B cell (primary cell): ENCODE results near the gene KLF11. TPM values are rescaled to one million over a fixed set of nuclear protein-coding genes. Genes with fewer than 3 reads are reported as not detected.

Experiments
- ATAC-seq: fragments of 200-7000 bp; cut with Tn5 transposase; one replicate; pipeline ENCODE4 v1.10.0; 2021; ENCODE audit warnings: low read depth, mild to moderate bottlenecking, moderate number of reproducible peaks, moderate library complexity
- CTCF ChIA-PET: fragments of 350-600 bp; sonication (Branson Sonifier 250); formaldehyde crosslinking; loops from one replicate; lab custom pipeline; 2021; ENCODE audit warnings: antibody characterized with exemption, inconsistent platforms; lab: Charles Lee
- POLR2A ChIA-PET: fragments of 350-600 bp; sonication (Branson Sonifier 250); formaldehyde crosslinking; loops from one replicate; lab custom pipeline; 2021; ENCODE audit warnings: antibody characterized with exemption; lab: Charles Lee
- DNase-seq: peaks from one replicate; pipeline ENCODE4 v3.0.0; 2013
- H2AFZ ChIP-seq: 2 replicates; pipeline ENCODE4 v1.6.1; 2012; ENCODE audit warnings: mild to moderate bottlenecking, low read depth, low read length; ENCODE audit not compliant: insufficient read depth, poor library complexity, severe bottlenecking
- H3K27ac ChIP-seq, 2 donors: 1 replicate in 1 of 2; 2 replicates in 1 of 2; pipeline ENCODE4 v1.5.1; 2012 to 2013; ENCODE audit warnings: low read length in 2 of 2, mild to moderate bottlenecking in 2 of 2, moderate library complexity in 1 of 2
- H3K27me3 ChIP-seq, 4 experiments: fragments of 200-600 bp in 1 of 4; sonication (generic) in 1 of 4; replicated peaks in 1 of 4; 1 replicate in 2 of 4; 2 replicates in 2 of 4; pipeline versions ENCODE4 v1.6.1 to v1.7.0; 2013 to 2016; ENCODE audit warnings: low read length in 3 of 4, mild to moderate bottlenecking in 2 of 4, mixed read lengths in 1 of 4, moderate library complexity in 1 of 4; ENCODE audit not compliant: insufficient read depth in 4 of 4, control insufficient read depth in 3 of 4; ENCODE audit errors: control extremely low read depth in 1 of 4
- H3K36me3 ChIP-seq, 2 experiments: replicated peaks in 1 of 2; 1 replicate in 1 of 2; 2 replicates in 1 of 2; pipeline versions ENCODE4 v1.6.1 to v1.7.1; 2013; ENCODE audit warnings: low read length in 1 of 2; ENCODE audit not compliant: insufficient read depth in 2 of 2, control insufficient read depth in 1 of 2; ENCODE audit errors: control extremely low read depth in 1 of 2, extremely low read depth in 1 of 2
- H3K4me1 ChIP-seq, 2 donors: fragments of 200-600 bp in 1 of 2; sonication (generic) in 1 of 2; 1 replicate in 1 of 2; 2 replicates in 1 of 2; pipeline versions ENCODE4 v1.5.1 to v1.6.1; 2013 to 2017; ENCODE audit warnings: low read length in 2 of 2; ENCODE audit not compliant: control insufficient read depth in 2 of 2, insufficient read depth in 2 of 2
- H3K4me2 ChIP-seq: replicated peaks from 2 replicates; pipeline ENCODE3; 2012; ENCODE audit warnings: mild to moderate bottlenecking, low read depth, low read length; ENCODE audit not compliant: poor library complexity, severe bottlenecking
- H3K4me3 ChIP-seq, 5 experiments: fragments of 200-600 bp in 1 of 5; sonication (generic) in 1 of 5; 1 replicate in 3 of 5; 2 replicates in 2 of 5; pipeline versions ENCODE4 v1.5.1 to v1.7.0; 2011 to 2016; ENCODE audit warnings: low read length in 4 of 5, mild to moderate bottlenecking in 4 of 5, low read depth in 2 of 5, control low read depth in 1 of 5, moderate library complexity in 1 of 5; ENCODE audit not compliant: insufficient read depth in 1 of 5; ENCODE audit errors: control extremely low read depth in 1 of 5, extremely low read depth in 1 of 5
- H3K79me2 ChIP-seq: fragments of 200-600 bp; sonication (generic); one replicate; pipeline ENCODE4 v1.6.0; 2016; ENCODE audit warnings: low read length; ENCODE audit not compliant: control insufficient read depth, insufficient read depth
- H3K9ac ChIP-seq: fragments of 200-600 bp; sonication (generic); 2 replicates; pipeline ENCODE4 v1.6.1; 2017; ENCODE audit warnings: mild to moderate bottlenecking, low read length, moderate library complexity
- H3K9me3 ChIP-seq, 3 donors: one replicate each; pipeline versions ENCODE4 v1.6.1 to v1.7.1; 2013; ENCODE audit warnings: low read length in 2 of 3; ENCODE audit not compliant: control insufficient read depth in 2 of 3, insufficient read depth in 1 of 3; ENCODE audit errors: control extremely low read depth in 1 of 3
- H4K20me1 ChIP-seq: 2 replicates; pipeline ENCODE4 v1.6.0; 2012; ENCODE audit warnings: mild to moderate bottlenecking, low read length; ENCODE audit not compliant: insufficient read depth, control insufficient read depth, poor library complexity, severe bottlenecking
- H3K27ac Mint-ChIP-seq: one replicate; pipeline ENCODE4 v1.8.0; 2021; ENCODE audit warnings: mixed read lengths
- H3K27me3 Mint-ChIP-seq: one replicate; pipeline ENCODE4 v1.8.0; 2021; ENCODE audit warnings: mixed read lengths
- H3K4me1 Mint-ChIP-seq: one replicate; pipeline ENCODE4 v1.8.0; 2021; ENCODE audit warnings: mixed read lengths
- H3K4me3 Mint-ChIP-seq: one replicate; pipeline ENCODE4 v1.8.0; 2021; ENCODE audit warnings: mixed read lengths
- H3K9me3 Mint-ChIP-seq: one replicate; pipeline ENCODE4 v1.8.0; 2022; ENCODE audit warnings: mixed read lengths; ENCODE audit not compliant: insufficient read depth
- EZH2 ChIP-seq: IDR thresholded peaks from 2 replicates; pipeline ENCODE4 v1.6.1; 2012; ENCODE audit warnings: borderline replicate concordance, low read depth, mild to moderate bottlenecking, moderate library complexity, low read length; ENCODE audit not compliant: insufficient read depth, poor library complexity, severe bottlenecking
- WGBS: methylation state at CpG from one replicate; pipeline ENCODE4 v1.1.5; 2013; ENCODE audit warnings: missing lambda C conversion rate; ENCODE audit not compliant: insufficient coverage; 5-methylcytosine and 5-hydroxymethylcytosine counted together
- intact Hi-C: fragments of 100-400 bp; cut with micrococcal nuclease; formaldehyde crosslinking; loops from one replicate; pipeline ENCODE4 v1.10.0; 2022
- polyA plus RNA-seq: library from polyadenylated mRNA; depleted of rRNA; stranded (reverse); fragments of >200 nt; gene quantifications from 2 replicates; pipeline ENCODE4 v1.2.3, GENCODE V29; 2012
- total RNA-seq, 2 donors: library from RNA; stranded (reverse); fragments of 120-200 nt in 1 of 2; gene quantifications; 1 replicate in 1 of 2; 2 replicates in 1 of 2; pipeline versions ENCODE4 v1.2.3 to v1.2.4, GENCODE V29; 2013 to 2022
- TF ChIP-seq, protein P1 (sequence below): fragments of 200-600 bp; IDR thresholded peaks from one replicate; pipeline ENCODE4 v1.8.0; 2022; ENCODE audit warnings: antibody characterized with exemption, mild to moderate bottlenecking

The KLF11 gene
- total and polyA plus RNA-seq, 2 donors (not counting 1 experiment from before 2014, with no cell fraction given), result 20.8 to 48.4 TPM

DNA sequence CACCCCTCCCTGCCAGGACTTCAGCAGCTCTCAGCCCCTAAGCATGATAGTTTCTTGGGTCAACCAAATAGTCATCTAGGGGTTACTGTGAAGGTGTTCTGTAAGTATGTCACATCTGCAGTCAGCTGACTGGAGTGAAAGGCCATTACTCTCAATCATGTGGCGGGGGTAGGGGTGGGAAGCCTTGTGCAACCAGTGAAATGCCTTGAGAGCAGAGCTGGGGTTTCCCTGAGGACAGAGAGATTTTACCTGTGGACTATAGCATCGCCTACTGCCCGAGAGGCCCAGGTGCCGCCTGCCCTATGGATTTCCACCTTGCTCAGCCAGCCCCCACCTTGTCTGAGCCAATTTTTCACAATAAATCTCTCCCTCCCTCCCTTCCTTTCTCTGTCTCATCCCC lies 20.9 kb upstream of the KLF11 start:
- TF ChIP-seq, protein P1, sequence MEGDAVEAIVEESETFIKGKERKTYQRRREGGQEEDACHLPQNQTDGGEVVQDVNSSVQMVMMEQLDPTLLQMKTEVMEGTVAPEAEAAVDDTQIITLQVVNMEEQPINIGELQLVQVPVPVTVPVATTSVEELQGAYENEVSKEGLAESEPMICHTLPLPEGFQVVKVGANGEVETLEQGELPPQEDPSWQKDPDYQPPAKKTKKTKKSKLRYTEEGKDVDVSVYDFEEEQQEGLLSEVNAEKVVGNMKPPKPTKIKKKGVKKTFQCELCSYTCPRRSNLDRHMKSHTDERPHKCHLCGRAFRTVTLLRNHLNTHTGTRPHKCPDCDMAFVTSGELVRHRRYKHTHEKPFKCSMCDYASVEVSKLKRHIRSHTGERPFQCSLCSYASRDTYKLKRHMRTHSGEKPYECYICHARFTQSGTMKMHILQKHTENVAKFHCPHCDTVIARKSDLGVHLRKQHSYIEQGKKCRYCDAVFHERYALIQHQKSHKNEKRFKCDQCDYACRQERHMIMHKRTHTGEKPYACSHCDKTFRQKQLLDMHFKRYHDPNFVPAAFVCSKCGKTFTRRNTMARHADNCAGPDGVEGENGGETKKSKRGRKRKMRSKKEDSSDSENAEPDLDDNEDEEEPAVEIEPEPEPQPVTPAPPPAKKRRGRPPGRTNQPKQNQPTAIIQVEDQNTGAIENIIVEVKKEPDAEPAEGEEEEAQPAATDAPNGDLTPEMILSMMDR, result no peak
- TF ChIP-seq EZH2, result no peak
- H3K4me3 Mint-ChIP-seq, result no peak overlapping the region
- no peaks in the 10 kb centered on the region for H3K4me1 ChIP-seq
- no peak overlapping the region for H2AFZ ChIP-seq
- H3K27me3 Mint-ChIP-seq, result peaks cover 10% of the 10 kb centered on the region
- peaks cover 5% of the 10 kb centered on the region for H3K4me1 Mint-ChIP-seq
- intact Hi-C loops, result no loop called here
- DNase-seq (no peak), ATAC-seq (no peak)
- no peak overlapping the region for H3K4me3 ChIP-seq
- peaks cover 0 to 2% (median 0%) of the 10 kb centered on the region in 3 donors for H3K9me3 ChIP-seq
- ChIA-PET CTCF (interaction anchor here (1.6 kb wide), 1 partner anchor 24 kb away, joined by 4 read pairs; no protein-coding TSS in a partner anchor), POLR2A (no interaction called here)
- no peaks in the 10 kb centered on the region for H4K20me1 ChIP-seq
- H3K27ac Mint-ChIP-seq, result peak overlapping the region; percentile 4
- no peaks in the 10 kb centered on the region for H3K79me2 ChIP-seq
- H3K27me3 ChIP-seq, result no peaks in the 10 kb centered on the region
- H3K27ac ChIP-seq, result no peak overlapping the region
- H3K9me3 Mint-ChIP-seq, result no peaks in the 10 kb centered on the region
- no peak overlapping the region for H3K9ac ChIP-seq
- no peak overlapping the region for H3K4me2 ChIP-seq
- WGBS, result 93% methylated on average over 3 of the region's 4 CpGs
- H3K36me3 ChIP-seq, result no peaks in the 10 kb centered on the region

DNA sequence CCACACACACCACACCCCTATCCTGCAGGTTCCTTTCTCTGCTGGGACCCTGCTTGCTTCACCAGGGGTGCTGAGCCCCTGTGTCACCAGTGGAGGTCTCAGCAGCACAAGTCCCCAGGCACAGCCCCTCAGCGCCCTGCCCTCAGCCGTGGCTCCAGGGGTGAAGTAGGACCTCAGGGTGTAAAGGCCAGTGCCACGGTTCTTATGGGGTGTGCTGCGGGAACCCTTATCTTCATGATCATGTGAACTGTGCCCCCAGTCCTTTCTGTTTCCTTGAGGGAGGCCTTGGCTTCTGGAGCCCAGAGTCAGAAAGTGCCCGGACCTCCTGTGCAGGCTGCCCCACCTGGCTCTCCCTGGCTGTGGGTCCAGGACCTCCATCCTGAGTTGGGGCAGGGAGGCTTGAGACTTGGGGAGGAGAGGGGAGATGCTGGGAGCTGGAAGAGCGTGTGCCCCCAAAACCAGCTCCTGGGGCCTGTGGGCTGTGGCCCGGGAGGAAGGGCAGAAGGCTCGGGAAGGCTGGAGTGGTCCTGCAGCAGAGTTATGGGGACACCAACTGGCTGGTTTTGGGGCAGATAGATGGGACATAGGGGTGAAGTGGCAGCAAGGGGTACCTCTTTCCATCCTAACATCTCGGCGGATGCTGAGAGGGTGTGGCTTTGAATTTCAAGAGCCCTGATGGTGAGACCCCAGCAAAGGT lies 20.2 kb upstream of the KLF11 start:
- Mint-ChIP-seq H3K27ac (peak overlapping the region; percentile 4), H3K9me3 (no peaks in the 10 kb centered on the region), H3K4me3 (no peak overlapping the region), H3K27me3 (peaks cover 10% of the 10 kb centered on the region), H3K4me1 (peaks cover 7% of the 10 kb centered on the region)
- Histone ChIP-seq H3K4me2 (no peak overlapping the region), H3K27ac (no peak overlapping the region), H3K9me3 (no peaks in the 10 kb centered on the region), H3K79me2 (no peaks in the 10 kb centered on the region), H3K4me1 (peaks cover 3 to 6% of the 10 kb centered on the region in 2 donors), H2AFZ (no peak overlapping the region), H3K9ac (no peak overlapping the region), H3K27me3 (no peaks in the 10 kb centered on the region), H3K36me3 (no peaks in the 10 kb centered on the region), H4K20me1 (no peaks in the 10 kb centered on the region), H3K4me3 (no peak overlapping the region)
- ATAC-seq (no peak), DNase-seq (no peak)
- TF ChIP-seq, protein P1, result no peak
- no peak for TF ChIP-seq EZH2
- ChIA-PET CTCF (no interaction called here), POLR2A (no interaction called here)
- intact Hi-C loops, result no loop called here
- WGBS, result 91% methylated on average over 10 of the region's 10 CpGs
